Measurements from ENCODE around the gene EPS8L3. TPM values are rescaled to one million over a fixed set of nuclear protein-coding genes. Genes with fewer than 3 reads are reported as not detected.

Gene EPS8L3
- total and polyA plus RNA-seq, 2 donors (not counting 3 experiments of a cell fraction or from before 2014, with no cell fraction given), result not detected

DNA sequence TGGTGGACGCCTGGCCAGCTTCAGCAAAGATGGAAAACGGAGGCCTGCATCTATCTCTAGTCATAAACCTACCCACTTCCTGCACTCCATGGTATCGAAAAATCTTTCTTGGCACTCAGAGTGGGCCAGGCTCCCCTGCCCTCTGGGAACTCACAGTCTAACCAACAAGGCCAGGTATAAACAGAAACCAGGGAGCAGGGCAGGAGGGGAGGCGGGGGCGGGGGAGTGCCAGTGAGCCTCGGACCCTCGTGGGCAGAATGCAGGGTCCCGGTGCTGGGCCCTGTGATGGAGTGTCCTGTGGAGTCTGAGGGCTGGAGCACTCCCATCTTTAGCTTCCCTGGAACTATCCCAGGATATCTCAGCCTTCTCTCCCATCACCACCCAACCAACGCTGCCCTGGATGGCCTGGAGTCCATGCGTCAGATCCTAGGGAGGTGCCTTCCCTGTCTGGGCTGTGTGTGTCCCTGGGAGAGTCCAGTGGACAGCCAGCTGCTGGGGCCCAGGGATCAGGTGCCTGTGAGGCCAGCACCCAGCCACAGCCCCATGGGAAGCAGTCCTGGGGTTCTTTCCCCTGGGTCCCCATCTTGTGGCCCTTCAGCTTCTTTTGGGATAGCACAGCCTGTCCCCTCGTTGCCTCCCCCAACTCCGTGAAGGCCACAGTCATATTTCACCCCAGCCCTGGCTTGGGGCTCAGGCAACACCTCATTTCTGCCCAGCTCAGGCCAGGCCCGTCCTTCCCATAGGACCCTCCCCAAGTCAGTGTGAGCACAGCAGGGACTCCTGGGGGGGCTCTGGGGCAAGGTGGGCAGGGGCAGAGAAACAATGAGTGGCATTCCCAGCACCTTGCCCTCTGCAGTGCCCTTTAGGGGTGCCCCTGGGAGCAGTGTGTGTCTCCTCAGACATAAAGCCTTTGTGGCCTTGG lies 1.1 kb upstream of the EPS8L3 start:
- Histone ChIP-seq H3K9me1 (replicated peaks; ENCODE audit: control insufficient read depth, extremely low read depth, insufficient read depth, low read length) (no peaks in the 10 kb centered on the region), H3K4me3 (replicated peaks in 1 of 3; ENCODE audit: insufficient read depth in 1 of 3, low read depth in 1 of 3, low read length in 3 of 3) (no peak overlapping the region), H3K9me3 (replicated peaks; ENCODE audit: control insufficient read depth, insufficient read depth, low read length) (no peaks in the 10 kb centered on the region), H3K4me1 (ENCODE audit: control insufficient read depth, extremely low read depth, insufficient read depth, low read length) (peaks cover 14% of the 10 kb centered on the region), H3K4me2 (ENCODE audit: insufficient read depth, low read length) (no peak overlapping the region), H3K9ac (replicated peaks; ENCODE audit: extremely low read depth, insufficient read depth, low read length) (no peak overlapping the region), H3K27me3 (ENCODE audit: control insufficient read depth in 2 of 2, insufficient read depth in 2 of 2, low read length in 2 of 2) (no peaks in the 10 kb centered on the region), H2AFZ (ENCODE audit: low read depth, low read length) (no peak overlapping the region), H4K20me1 (replicated peaks; ENCODE audit: control insufficient read depth, extremely low read depth, insufficient read depth, low read length) (no peaks in the 10 kb centered on the region), H3K27ac (ENCODE audit: insufficient read depth, low read depth, low read length) (no peak overlapping the region), H3K79me2 (ENCODE audit: control insufficient read depth, insufficient read depth, low read length) (no peaks in the 10 kb centered on the region), H3K36me3 (ENCODE audit: control insufficient read depth in 2 of 2, extremely low read depth in 1 of 2, insufficient read depth in 2 of 2, low read length in 2 of 2) (no peaks in the 10 kb centered on the region)
- FAIRE-seq (no peak), DNase-seq (ENCODE audit: low read depth, low spot score) (no peak)
- dilution Hi-C loops (cut with MboI; ENCODE audit: extremely low pct_ligation_motif_present, low sequenced_read_pairs) (no loop called here), intact Hi-C loops (cut with micrococcal nuclease) (loop anchor here (5.0 to 10.0 kb wide), 2 partner anchors 98 to 280 kb away; partner anchors contain the start of genes ATXN7L2 and GSTM2)
- no TSS peak for BruUV-seq (replicated peaks)
- TF ChIP-seq, protein P1, sequence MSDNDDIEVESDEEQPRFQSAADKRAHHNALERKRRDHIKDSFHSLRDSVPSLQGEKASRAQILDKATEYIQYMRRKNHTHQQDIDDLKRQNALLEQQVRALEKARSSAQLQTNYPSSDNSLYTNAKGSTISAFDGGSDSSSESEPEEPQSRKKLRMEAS (IDR thresholded peaks at IDR 0.05; ENCODE audit: insufficient read depth, insufficient read length), result no peak
- no peak for TF ChIP-seq GATA2 (IDR thresholded peaks at IDR 0.05; ENCODE audit: insufficient read depth, insufficient read length, low read depth, low read length)
- ChIA-PET POLR2A (interaction anchor here (0.6 kb wide), 1 partner anchor 139 kb away, joined by 3 read pairs; no protein-coding TSS in a partner anchor), CTCF (interaction anchor here (0.7 to 1.6 kb wide), 5 partner anchors 125 to 233 kb away, joined by 3 to 8 read pairs (median 4); partner anchors contain the start of gene AHCYL1)

- FAIRE-seq (peak; percentile 99), DNase-seq (ENCODE audit: low read depth, low spot score) (peak; percentile 88)
- Histone ChIP-seq H3K27ac (ENCODE audit: insufficient read depth, low read depth, low read length) (peak overlapping the region; percentile 90), H3K79me2 (ENCODE audit: control insufficient read depth, insufficient read depth, low read length) (no peaks in the 10 kb centered on the region), H3K4me2 (ENCODE audit: insufficient read depth, low read length) (peak overlapping the region; percentile 6), H3K4me3 (replicated peaks in 1 of 3; ENCODE audit: insufficient read depth in 1 of 3, low read depth in 1 of 3, low read length in 3 of 3) (no peak overlapping the region), H4K20me1 (replicated peaks; ENCODE audit: control insufficient read depth, extremely low read depth, insufficient read depth, low read length) (no peaks in the 10 kb centered on the region), H3K9me3 (replicated peaks; ENCODE audit: control insufficient read depth, insufficient read depth, low read length) (no peaks in the 10 kb centered on the region), H3K9me1 (replicated peaks; ENCODE audit: control insufficient read depth, extremely low read depth, insufficient read depth, low read length) (no peaks in the 10 kb centered on the region), H3K36me3 (ENCODE audit: control insufficient read depth in 2 of 2, extremely low read depth in 1 of 2, insufficient read depth in 2 of 2, low read length in 2 of 2) (no peaks in the 10 kb centered on the region), H3K27me3 (ENCODE audit: control insufficient read depth in 2 of 2, insufficient read depth in 2 of 2, low read length in 2 of 2) (no peaks in the 10 kb centered on the region), H3K4me1 (ENCODE audit: control insufficient read depth, extremely low read depth, insufficient read depth, low read length) (peaks cover 14% of the 10 kb centered on the region), H3K9ac (replicated peaks; ENCODE audit: extremely low read depth, insufficient read depth, low read length) (no peak overlapping the region), H2AFZ (ENCODE audit: low read depth, low read length) (peak overlapping the region; percentile 30)
- peak; percentile 93 for TF ChIP-seq JUN (IDR thresholded peaks at IDR 0.05; ENCODE audit: borderline replicate concordance, insufficient read depth, insufficient read length, low read depth)
- peak; percentile 79 for TF ChIP-seq FOS (IDR thresholded peaks at IDR 0.05; ENCODE audit: borderline replicate concordance, insufficient read depth, low read length)
- TF ChIP-seq POLR2A (IDR thresholded peaks at IDR 0.05; ENCODE audit: low read depth, low read length), result peak; percentile 24
- peak; percentile 50 for TF ChIP-seq POLR2AphosphoS5 (IDR thresholded peaks at IDR 0.05; ENCODE audit: insufficient read depth, low read depth, low read length)
- TF ChIP-seq GATA2 (IDR thresholded peaks at IDR 0.05; ENCODE audit: insufficient read depth, insufficient read length, low read depth, low read length), result peak; percentile 77
- no peak for TF ChIP-seq EZH2 (IDR thresholded peaks at IDR 0.05; ENCODE audit: borderline replicate concordance, low read depth, low read length, severe bottlenecking)
- TF ChIP-seq, protein P1 (IDR thresholded peaks at IDR 0.05; ENCODE audit: insufficient read depth, insufficient read length), result no peak
- TF ChIP-seq MYC (IDR thresholded peaks at IDR 0.05; ENCODE audit: low read depth, low read length), result no peak
- TF ChIP-seq, protein P2, sequence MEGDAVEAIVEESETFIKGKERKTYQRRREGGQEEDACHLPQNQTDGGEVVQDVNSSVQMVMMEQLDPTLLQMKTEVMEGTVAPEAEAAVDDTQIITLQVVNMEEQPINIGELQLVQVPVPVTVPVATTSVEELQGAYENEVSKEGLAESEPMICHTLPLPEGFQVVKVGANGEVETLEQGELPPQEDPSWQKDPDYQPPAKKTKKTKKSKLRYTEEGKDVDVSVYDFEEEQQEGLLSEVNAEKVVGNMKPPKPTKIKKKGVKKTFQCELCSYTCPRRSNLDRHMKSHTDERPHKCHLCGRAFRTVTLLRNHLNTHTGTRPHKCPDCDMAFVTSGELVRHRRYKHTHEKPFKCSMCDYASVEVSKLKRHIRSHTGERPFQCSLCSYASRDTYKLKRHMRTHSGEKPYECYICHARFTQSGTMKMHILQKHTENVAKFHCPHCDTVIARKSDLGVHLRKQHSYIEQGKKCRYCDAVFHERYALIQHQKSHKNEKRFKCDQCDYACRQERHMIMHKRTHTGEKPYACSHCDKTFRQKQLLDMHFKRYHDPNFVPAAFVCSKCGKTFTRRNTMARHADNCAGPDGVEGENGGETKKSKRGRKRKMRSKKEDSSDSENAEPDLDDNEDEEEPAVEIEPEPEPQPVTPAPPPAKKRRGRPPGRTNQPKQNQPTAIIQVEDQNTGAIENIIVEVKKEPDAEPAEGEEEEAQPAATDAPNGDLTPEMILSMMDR (IDR thresholded peaks at IDR 0.05; ENCODE audit: extremely low read depth in 1 of 2, insufficient read depth in 1 of 2, low read depth in 1 of 2, low read length in 2 of 2), result no peak
- TSS peak; percentile 87 for BruUV-seq (replicated peaks)
- dilution Hi-C loops (cut with MboI; ENCODE audit: extremely low pct_ligation_motif_present, low sequenced_read_pairs), result no loop called here
- ChIA-PET POLR2A (interaction anchor here (0.6 kb wide), 1 partner anchor 23 kb away, joined by 3 read pairs; no protein-coding TSS in a partner anchor), CTCF (interaction anchor here (0.6 to 1.3 kb wide), 4 partner anchors 22 to 221 kb away, joined by 3 to 4 read pairs (median 3); partner anchors contain the start of genes AHCYL1 and GSTM3)
- intact Hi-C loops (cut with micrococcal nuclease), result loop anchor here (2.0 to 10.0 kb wide), 3 partner anchors 22 to 278 kb away; partner anchors contain the start of genes ATXN7L2, GSTM2 and GSTM3
These were observed 690 bp downstream of the EPS8L3 start for GRCh38 chr1:109762821-109763645.

Measured in endothelial cell of umbilical vein (primary cell).